HG02938 (cell line): ENCODE data around the gene LRRIQ4.

Experiments used
- ATAC-seq: cut with Tn5 transposase; IDR thresholded peaks from one replicate; pipeline ENCODE4 v1.9.1; 2021; ENCODE audit warnings: mild to moderate bottlenecking, moderate library complexity; ENCODE audit not compliant: unreplicated experiment

LRRIQ4 gene

DNA sequence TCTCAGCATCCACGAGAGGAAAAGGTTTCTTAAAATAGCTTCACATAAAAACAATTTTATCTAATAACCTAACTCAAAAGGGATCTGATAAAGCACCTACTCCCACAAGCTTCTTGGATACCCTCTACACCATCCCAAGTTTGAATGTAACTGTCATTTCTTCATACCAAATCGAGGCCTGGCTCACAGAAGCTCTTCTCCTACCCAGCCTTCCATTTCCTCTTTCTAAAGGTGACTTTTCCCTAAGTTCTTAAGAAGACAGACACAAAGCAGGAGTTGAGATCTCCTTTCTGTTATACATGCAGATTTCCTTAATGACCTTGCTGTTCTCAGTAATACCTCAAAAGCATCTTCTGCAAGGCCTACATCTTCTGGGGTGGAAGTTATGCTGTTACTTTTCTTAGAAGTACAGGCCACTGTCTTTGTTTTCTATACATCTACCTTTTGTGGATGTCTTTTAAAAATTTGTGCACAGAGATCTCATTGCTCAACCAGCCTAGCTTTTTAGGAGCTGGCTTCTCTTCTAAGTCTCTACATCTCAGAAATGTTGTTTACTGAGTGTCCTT, 3.4 kb upstream of the LRRIQ4 start:
- no peak for ATAC-seq

DNA sequence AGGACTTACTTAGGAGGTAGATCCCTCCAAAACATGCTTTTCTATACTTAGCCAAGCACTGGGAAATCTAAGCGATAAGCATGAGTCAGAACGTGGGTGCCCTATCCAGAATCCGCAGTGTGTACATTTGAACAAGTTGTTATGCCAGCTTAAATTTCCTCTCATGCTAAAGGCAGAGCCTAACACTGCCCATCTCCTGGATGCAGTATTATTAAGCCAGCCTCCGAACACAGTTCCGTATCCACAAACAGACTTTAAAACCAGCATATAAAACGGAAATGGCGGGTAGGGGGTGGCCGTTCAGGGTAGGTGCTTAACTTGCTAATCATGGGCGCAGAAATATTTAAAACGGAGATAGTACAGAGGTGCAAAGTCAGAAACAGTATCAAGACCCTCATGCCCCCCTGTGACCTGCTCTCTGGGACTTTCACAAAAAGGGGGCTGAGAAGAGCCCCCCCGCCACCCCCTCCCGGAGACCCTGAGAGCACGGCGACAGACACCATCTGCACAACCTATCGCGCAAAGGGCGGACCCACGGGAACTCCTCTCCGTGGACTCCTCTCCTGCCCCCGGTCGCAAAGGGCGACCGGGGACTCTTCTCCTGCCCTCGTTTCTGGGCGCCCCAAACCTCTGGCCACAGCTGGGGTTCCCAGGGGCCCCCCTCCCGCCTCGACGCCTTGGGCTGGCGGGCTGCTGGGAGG, 889 bp upstream of the LRRIQ4 start:
- ATAC-seq: no peak

DNA sequence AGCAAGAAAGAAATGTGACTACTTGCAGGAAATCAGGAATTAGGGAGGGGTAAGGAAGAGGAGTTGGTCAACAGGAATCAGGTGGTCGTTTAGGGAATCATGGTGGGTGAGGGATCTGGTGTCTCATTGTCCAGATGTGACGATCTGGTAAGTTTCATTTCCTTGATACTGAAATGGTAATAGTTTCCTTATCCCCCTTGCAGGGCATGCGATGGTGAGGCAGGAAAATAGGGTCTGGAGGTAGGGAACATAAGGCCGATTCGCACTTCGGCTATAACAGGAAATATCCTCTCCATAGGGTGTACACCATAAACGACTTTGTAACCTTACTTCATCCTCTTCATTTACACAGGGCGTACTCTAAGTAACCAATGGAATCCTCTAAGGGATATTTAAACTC, 608 bp downstream of the LRRIQ4 start:
- ATAC-seq: no peak

DNA sequence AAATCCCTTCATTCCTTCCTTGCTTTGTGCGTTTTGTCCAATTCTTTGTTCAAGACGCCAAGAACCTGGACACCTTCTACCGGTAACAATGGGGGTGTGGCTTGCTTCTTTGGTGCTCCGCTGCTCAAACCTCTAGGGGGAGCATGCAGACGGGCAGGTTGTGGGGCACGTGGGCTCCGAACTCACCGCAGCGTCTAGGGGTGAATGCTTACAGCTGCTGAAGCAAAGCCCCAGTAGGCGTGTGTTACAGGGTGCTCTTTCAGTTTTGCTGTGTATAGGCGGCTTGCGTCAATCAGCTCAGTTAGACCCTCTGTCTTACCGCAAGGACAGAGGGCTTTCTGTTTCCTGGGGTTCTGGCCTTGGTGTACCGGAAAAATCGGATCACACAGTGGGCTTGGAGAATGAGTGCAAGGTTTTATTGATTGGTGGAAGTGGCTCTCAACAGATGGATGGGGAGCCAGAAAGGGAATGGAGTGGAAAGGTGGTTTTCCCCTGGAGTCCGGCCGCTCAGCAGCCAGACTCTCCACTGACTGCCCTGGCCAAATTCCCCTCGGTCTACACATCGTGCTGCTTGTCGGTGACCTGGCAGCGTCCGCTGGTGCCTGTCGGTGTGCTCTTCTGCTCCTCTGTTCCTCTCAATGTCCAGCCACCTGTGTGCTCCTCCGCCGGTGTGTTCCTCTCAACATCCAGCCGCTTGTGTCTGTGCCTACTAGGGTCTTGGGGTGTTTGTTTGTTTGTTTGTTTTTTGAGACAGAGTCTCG, 1.3 kb downstream of the LRRIQ4 start:
- ATAC-seq: peak; percentile 93

DNA sequence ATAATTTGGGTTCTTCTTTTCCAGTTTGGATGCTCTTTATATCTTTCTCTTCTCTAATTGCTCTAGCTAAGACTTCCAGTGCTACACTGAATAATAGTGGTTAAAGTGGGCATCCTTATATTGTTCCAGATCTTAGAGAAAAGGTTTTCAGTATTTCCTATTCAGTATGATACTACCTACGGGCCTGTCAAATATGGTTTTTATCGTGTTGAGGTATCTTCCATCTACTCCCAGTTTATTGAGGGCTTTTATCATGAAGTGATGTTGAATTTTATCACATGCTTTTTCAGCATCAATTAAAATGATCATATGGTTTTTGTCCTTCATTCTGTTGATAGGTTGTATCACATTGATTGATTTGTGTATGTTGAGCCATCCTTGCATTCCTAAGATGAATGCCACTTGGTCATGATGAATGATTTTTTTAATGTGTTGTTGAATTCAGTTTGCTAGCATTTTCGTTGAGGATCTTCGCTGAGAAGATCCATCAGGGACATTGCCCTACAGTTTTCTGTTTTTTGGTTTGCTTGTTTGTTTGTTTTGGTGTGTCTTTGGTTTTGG, 3.0 kb downstream of the LRRIQ4 start:
- no peak for ATAC-seq

DNA sequence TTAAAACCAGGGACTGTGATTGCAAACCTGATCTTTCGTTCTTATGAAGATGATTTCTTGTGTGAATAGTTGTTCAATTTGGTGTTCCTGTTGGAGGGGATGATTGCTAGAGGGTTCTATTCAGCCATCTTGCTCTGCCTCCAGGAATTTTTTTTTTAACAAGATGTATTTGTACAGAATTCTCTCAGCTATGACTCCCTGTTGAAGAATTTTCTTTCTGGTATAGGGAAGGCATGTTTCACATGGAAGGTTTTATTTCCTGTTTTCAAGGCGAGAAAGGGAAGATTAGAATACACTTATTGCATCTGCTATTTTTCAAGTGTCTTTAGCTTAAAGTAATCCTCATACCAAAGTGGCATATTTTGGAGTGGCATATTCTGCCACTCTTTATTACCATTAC, 5.6 kb downstream of the LRRIQ4 start:
- no peak for ATAC-seq

DNA sequence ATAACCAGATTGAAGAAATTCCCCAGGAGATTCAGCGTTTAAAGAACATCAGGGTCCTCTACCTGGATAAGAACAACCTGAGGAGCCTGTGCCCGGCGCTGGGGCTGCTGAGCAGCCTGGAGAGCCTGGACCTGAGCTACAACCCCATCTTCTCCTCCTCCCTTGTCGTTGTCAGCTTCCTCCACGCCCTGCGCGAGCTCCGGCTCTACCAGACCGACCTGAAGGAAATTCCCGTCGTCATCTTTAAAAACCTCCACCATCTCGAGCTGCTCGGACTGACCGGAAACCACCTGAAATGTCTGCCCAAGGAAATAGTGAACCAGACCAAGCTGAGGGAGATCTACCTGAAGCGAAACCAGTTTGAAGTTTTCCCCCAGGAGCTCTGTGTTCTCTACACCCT, 9.4 kb downstream of the LRRIQ4 start:
- no peak for ATAC-seq

DNA sequence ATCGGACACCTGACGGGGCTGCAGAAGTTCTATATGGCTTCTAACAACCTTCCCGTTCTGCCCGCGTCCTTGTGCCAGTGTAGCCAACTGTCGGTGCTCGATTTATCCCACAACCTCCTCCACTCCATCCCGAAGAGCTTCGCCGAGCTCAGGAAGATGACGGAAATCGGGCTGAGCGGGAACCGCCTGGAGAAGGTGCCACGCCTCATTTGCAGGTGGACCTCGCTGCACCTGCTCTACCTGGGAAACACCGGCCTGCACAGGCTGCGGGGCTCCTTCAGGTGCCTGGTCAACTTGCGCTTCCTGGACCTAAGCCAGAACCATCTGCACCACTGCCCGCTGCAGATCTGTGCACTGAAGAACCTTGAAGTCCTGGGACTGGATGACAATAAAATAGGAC, 9.9 kb downstream of the LRRIQ4 start:
- no peak for ATAC-seq

GRCh38 chr3:169822983-169823382, 10.3 kb downstream of the LRRIQ4 start:
- no peak for ATAC-seq

GRCh38 chr3:169825316-169825715, 12.6 kb downstream of the LRRIQ4 start:
- no peak for ATAC-seq

GRCh38 chr3:169827712-169828111, 15.0 kb downstream of the LRRIQ4 start:
- no peak for ATAC-seq

DNA sequence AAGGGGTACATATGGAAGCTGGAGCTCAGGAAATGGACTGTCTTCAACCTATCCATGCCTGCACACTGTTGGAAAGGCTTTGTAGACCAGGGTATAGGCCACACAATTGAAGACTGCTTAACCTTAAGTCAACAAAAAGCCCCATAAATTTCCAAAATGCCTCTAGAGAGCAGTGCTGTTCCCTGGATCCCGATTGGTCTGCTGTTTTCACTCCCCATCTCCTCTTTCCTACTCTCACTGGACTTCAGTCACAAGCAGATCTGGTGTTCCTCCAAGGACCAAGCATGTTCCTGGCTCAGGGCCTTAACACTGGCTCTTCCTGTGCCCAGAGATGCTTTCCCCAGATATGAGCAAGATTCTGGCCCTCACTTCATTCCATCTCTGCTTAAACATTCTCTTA, 22.9 kb downstream of the LRRIQ4 start:
- no peak for ATAC-seq

- ATAC-seq: peak; percentile 91
Measured at GRCh38 chr3:169836078-169836941, 23.6 kb downstream of the LRRIQ4 start.

GRCh38 chr3:169836942-169837275, 24.2 kb downstream of the LRRIQ4 start:
- ATAC-seq: no peak

- ATAC-seq: no peak
Measured at GRCh38 chr3:169838511-169839030, 25.9 kb downstream of the LRRIQ4 start.

DNA sequence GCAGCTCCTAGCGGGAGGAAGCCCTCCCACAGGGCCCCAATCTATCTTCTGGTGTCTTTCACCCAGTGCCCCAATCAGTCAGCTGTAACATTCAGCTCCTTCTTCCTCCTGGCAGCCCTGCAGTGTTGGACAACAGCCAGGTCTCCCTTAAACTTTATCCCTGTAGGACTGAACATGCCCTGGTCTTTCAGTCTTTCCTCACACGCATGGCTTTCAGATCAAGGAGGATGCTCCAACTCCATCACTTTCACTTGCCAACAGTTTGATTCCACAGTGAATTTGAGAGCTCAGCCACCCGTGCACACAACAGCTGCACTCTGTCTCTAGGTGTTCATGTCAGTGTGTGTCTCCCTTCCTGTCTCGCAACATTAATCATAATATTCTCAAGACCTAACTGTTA, 28.5 kb downstream of the LRRIQ4 start:
- ATAC-seq: peak; percentile 51

GRCh38 chr3:169842960-169843359, 30.3 kb downstream of the LRRIQ4 start:
- no peak for ATAC-seq

- peak; percentile 97 for ATAC-seq
Measured at GRCh38 chr3:169846458-169847193, 34.0 kb downstream of the LRRIQ4 start.

DNA sequence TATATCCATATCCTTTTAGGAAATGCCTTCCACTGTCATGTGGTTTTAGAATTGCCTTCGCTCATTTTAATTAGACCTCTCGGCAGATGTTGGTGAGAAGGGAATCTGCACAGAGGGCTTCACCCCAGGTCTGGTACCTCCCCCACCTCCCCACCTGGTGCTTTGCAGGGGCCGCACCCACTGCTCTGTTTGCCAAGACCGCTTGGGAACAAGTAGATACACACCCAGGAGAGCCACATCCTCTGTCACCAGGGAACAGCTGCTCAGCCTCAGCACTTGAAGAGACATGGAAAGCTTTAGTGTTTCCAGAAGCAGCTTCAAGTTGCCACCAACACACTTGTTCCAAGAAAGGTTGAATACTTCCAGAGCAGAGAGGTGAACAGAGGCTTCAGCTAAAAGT, 35.2 kb downstream of the LRRIQ4 start:
- no peak for ATAC-seq

DNA sequence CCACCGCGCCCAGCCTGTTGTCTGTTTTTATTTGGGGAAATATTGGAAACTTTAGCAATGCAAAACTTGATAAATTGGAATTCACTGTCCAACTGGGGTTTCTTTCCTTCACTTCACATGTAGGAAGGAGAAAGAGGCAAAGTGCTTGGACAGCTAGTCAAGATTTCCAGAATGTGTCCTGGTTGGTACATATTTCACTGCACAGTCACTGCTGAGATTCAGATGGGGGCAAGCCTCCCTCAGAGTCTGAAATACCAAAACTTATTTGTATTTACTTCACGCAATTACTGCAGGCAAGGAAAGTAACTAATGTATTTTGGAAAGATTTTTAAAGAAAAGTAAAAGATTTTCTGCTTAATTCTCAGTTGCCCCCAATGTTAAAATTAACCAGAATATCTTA, 36.1 kb downstream of the LRRIQ4 start:
- ATAC-seq: no peak
